Stomach smooth muscle (tissue), 2 donors: ENCODE results near the gene P2RX2.

Experiments
- H3K27ac ChIP-seq: one replicate; pipeline ENCODE4 v1.7.0; 2013; ENCODE audit warnings: mild to moderate bottlenecking, low read length, inconsistent platforms
- H3K27me3 ChIP-seq, 2 donors: one replicate each; pipeline ENCODE4 v1.7.0; 2013; ENCODE audit warnings: low read length in 2 of 2; ENCODE audit not compliant: insufficient read depth in 2 of 2, control insufficient read depth in 1 of 2
- H3K36me3 ChIP-seq, 2 donors: one replicate each; pipeline ENCODE4 v1.7.0; 2013; ENCODE audit warnings: low read length in 2 of 2; ENCODE audit not compliant: control insufficient read depth in 2 of 2, insufficient read depth in 2 of 2
- H3K4me1 ChIP-seq: one replicate; pipeline ENCODE4 v1.7.0; 2013; ENCODE audit warnings: low read length; ENCODE audit not compliant: control insufficient read depth, insufficient read depth
- H3K4me3 ChIP-seq, 2 donors: one replicate each; pipeline ENCODE4 v1.7.0; 2013; ENCODE audit warnings: low read length in 2 of 2
- H3K9ac ChIP-seq, 2 donors: one replicate each; pipeline ENCODE4 v1.7.0; 2013; ENCODE audit warnings: low read length in 2 of 2, mild to moderate bottlenecking in 1 of 2
- H3K9me3 ChIP-seq, 2 donors: one replicate each; pipeline ENCODE4 v1.7.0; 2013; ENCODE audit warnings: low read length in 2 of 2; ENCODE audit not compliant: control insufficient read depth in 2 of 2
- donor health status: healthy.
- donor health status: Pancreatic carcinoma.

P2RX2 gene

GRCh38 chr12:132576701-132577100 is 41.9 kb upstream of the P2RX2 start:
- Histone ChIP-seq H3K4me1 (peaks cover 10% of the 10 kb centered on the region), H3K27me3 (no peaks in the 10 kb centered on the region), H3K27ac (no peak overlapping the region), H3K9ac (no peak overlapping the region), H3K9me3 (no peaks in the 10 kb centered on the region), H3K4me3 (no peak overlapping the region), H3K36me3 (peaks cover 19 to 25% of the 10 kb centered on the region in 2 donors)

- Histone ChIP-seq H3K27ac (no peak overlapping the region), H3K4me1 (peaks cover 10% of the 10 kb centered on the region), H3K27me3 (no peaks in the 10 kb centered on the region), H3K9me3 (no peaks in the 10 kb centered on the region), H3K4me3 (no peak overlapping the region), H3K9ac (no peak overlapping the region), H3K36me3 (peaks cover 19 to 25% of the 10 kb centered on the region in 2 donors)
Measured at GRCh38 chr12:132577191-132577920, 41.2 kb upstream of the P2RX2 start.

- peaks cover 17 to 19% of the 10 kb centered on the region in 2 donors for H3K36me3 ChIP-seq
Measured at GRCh38 chr12:132578118-132578517, 40.5 kb upstream of the P2RX2 start.

GRCh38 chr12:132578826-132579225 is 39.8 kb upstream of the P2RX2 start:
- peaks cover 10% of the 10 kb centered on the region for H3K4me1 ChIP-seq
- H3K27ac ChIP-seq = no peak overlapping the region
- no peaks in the 10 kb centered on the region for H3K27me3 ChIP-seq
- H3K4me3 ChIP-seq = no peak overlapping the region
- no peaks in the 10 kb centered on the region for H3K9me3 ChIP-seq
- peaks cover 17 to 18% of the 10 kb centered on the region in 2 donors for H3K36me3 ChIP-seq
- no peak overlapping the region for H3K9ac ChIP-seq

More at GRCh38 chr12:132578118-132578517, 40.5 kb upstream of the P2RX2 start:
- Histone ChIP-seq H3K4me3 (no peak overlapping the region), H3K27ac (no peak overlapping the region), H3K27me3 (no peaks in the 10 kb centered on the region), H3K4me1 (peaks cover 10% of the 10 kb centered on the region), H3K9ac (no peak overlapping the region), H3K9me3 (no peaks in the 10 kb centered on the region)

- Histone ChIP-seq H3K9ac (no peak overlapping the region), H3K27me3 (no peaks in the 10 kb centered on the region), H3K9me3 (no peaks in the 10 kb centered on the region), H3K27ac (no peak overlapping the region), H3K4me3 (no peak overlapping the region), H3K36me3 (peaks cover 15 to 17% of the 10 kb centered on the region in 2 donors), H3K4me1 (peaks cover 10% of the 10 kb centered on the region)
Measured at GRCh38 chr12:132579744-132580143, 38.8 kb upstream of the P2RX2 start.

GRCh38 chr12:132580701-132581292 is 37.8 kb upstream of the P2RX2 start:
- Histone ChIP-seq H3K27ac (no peak overlapping the region), H3K36me3 (peaks cover 12 to 14% of the 10 kb centered on the region in 2 donors), H3K9me3 (no peaks in the 10 kb centered on the region), H3K27me3 (no peaks in the 10 kb centered on the region), H3K9ac (no peak overlapping the region), H3K4me3 (no peak overlapping the region), H3K4me1 (peaks cover 10% of the 10 kb centered on the region)

GRCh38 chr12:132581348-132582057 is 37.1 kb upstream of the P2RX2 start:
- Histone ChIP-seq H3K27ac (no peak overlapping the region), H3K4me1 (peaks cover 10% of the 10 kb centered on the region), H3K4me3 (no peak overlapping the region), H3K9me3 (no peaks in the 10 kb centered on the region), H3K9ac (no peak overlapping the region), H3K36me3 (peaks cover 12 to 14% of the 10 kb centered on the region in 2 donors), H3K27me3 (no peaks in the 10 kb centered on the region)

- Histone ChIP-seq H3K36me3 (peaks cover 9 to 14% of the 10 kb centered on the region in 2 donors), H3K27me3 (no peaks in the 10 kb centered on the region), H3K27ac (no peak overlapping the region), H3K4me3 (peak overlapping the region in 1 of 2 donors; percentile 58), H3K9ac (no peak overlapping the region), H3K4me1 (peaks cover 10% of the 10 kb centered on the region), H3K9me3 (no peaks in the 10 kb centered on the region)
Measured at GRCh38 chr12:132582058-132582420, 36.5 kb upstream of the P2RX2 start.

GRCh38 chr12:132582582-132583410 is 35.8 kb upstream of the P2RX2 start:
- Histone ChIP-seq H3K9ac (no peak overlapping the region), H3K4me3 (peak overlapping the region in 1 of 2 donors; percentile 58), H3K4me1 (peaks cover 10% of the 10 kb centered on the region), H3K27ac (no peak overlapping the region), H3K9me3 (no peaks in the 10 kb centered on the region), H3K36me3 (peaks cover 6 to 11% of the 10 kb centered on the region in 2 donors), H3K27me3 (no peaks in the 10 kb centered on the region)

GRCh38 chr12:132583411-132583710 is 35.2 kb upstream of the P2RX2 start:
- H3K27me3 ChIP-seq = no peaks in the 10 kb centered on the region
- no peak overlapping the region for H3K9ac ChIP-seq
- no peak overlapping the region for H3K27ac ChIP-seq
- peaks cover 3 to 9% of the 10 kb centered on the region in 2 donors for H3K36me3 ChIP-seq
- no peak overlapping the region for H3K4me3 ChIP-seq
- peaks cover 7% of the 10 kb centered on the region for H3K4me1 ChIP-seq
- no peaks in the 10 kb centered on the region for H3K9me3 ChIP-seq
